Left ventricle myocardium superior (tissue), 1 donor: ENCODE data around the gene ALDH4A1. TPM values are rescaled to one million over a fixed set of nuclear protein-coding genes. Genes with fewer than 3 reads are reported as not detected.

Experiments
- ATAC-seq: fragments of 200-7000 bp; cut with Tn5 transposase; one replicate; pipeline ENCODE4 v1.9.1; 2020; ENCODE audit warnings: mild to moderate bottlenecking, moderate library complexity
- DNase-seq: peaks from one replicate; pipeline ENCODE4 v3.0.0-alpha.2; 2020
- intact Hi-C: fragments of 100-400 bp; cut with micrococcal nuclease; formaldehyde crosslinking; loops from one replicate; pipeline ENCODE4 v1.11.0; 2022
- long read RNA-seq: library from polyadenylated mRNA; unstranded; transcript quantifications from one replicate; pipeline ENCODE4 v2.0.0, GENCODE V29; 2021
- total RNA-seq: library from RNA; stranded (reverse); fragmentation: NEBNext Ultra II Directional; extraction: Animal tissue kit (Norgen Biotek cat#: 25700); gene quantifications from one replicate; pipeline ENCODE4 v1.2.1, GENCODE V29; 2021
- donor health status: DM: no; HTN: yes; CAD: no; lungs with severe emphysema.

The ALDH4A1 gene
- 27.3 TPM for total RNA-seq
- long read RNA-seq, transcript ALDH4A1-202 (15 exons, 3,363 nt) = major isoform, 11 of 35 reads
- long read RNA-seq, partial matches to known transcripts = 21 of 35 reads
- long read RNA-seq, other reads (novel, unspliced or antisense) = 0 of 35 reads

GRCh38 chr1:18902523-18903290 is at the start of gene ALDH4A1:
Gene ALDH4A1 (minus strand): TSS chr1:18902555. CDS start chr1:18902523, 32 bp downstream.
- intact Hi-C loops = loop anchor here (10.0 kb wide), 1 partner anchor 192 kb away; no protein-coding TSS in a partner anchor
- DNase-seq = peak; percentile 98

GRCh38 chr1:18951818-18952391 is 49.5 kb upstream of the ALDH4A1 start:
- DNase-seq (no peak), ATAC-seq (no peak)
- intact Hi-C loops = no loop called here

More at GRCh38 chr1:18902523-18903290, at the start of gene ALDH4A1:
- ATAC-seq = peak; percentile 97

GRCh38 chr1:18951416-18951815 is 49.1 kb upstream of the ALDH4A1 start:
- ATAC-seq (no peak), DNase-seq (peak; percentile 44)
- intact Hi-C loops = no loop called here

GRCh38 chr1:18950401-18951026 is 48.2 kb upstream of the ALDH4A1 start:
- DNase-seq (peak; percentile 74), ATAC-seq (peak; percentile 71)
- intact Hi-C loops = no loop called here

GRCh38 chr1:18949686-18950400 is 47.5 kb upstream of the ALDH4A1 start:
- intact Hi-C loops = no loop called here
- DNase-seq (peak; percentile 44), ATAC-seq (peak; percentile 46)

- peak; percentile 68 for DNase-seq
- peak; percentile 51 for ATAC-seq
- intact Hi-C loops = no loop called here
These were observed 46.7 kb upstream of the ALDH4A1 start for GRCh38 chr1:18948913-18949685.

GRCh38 chr1:18948048-18948912 is 45.9 kb upstream of the ALDH4A1 start:
- DNase-seq (no peak), ATAC-seq (no peak)
- intact Hi-C loops = no loop called here

- intact Hi-C loops = no loop called here
- ATAC-seq = no peak
These were observed 45.2 kb upstream of the ALDH4A1 start for GRCh38 chr1:18947570-18947969.

GRCh38 chr1:18946550-18947381 is 44.4 kb upstream of the ALDH4A1 start:
- intact Hi-C loops = no loop called here
- ATAC-seq (no peak), DNase-seq (no peak)

More at GRCh38 chr1:18947570-18947969, 45.2 kb upstream of the ALDH4A1 start:
- no peak for DNase-seq

GRCh38 chr1:18945401-18945849 is 43.1 kb upstream of the ALDH4A1 start:
- DNase-seq = peak; percentile 54
- ATAC-seq = peak; percentile 8
- intact Hi-C loops = no loop called here

GRCh38 chr1:18944810-18945209 is 42.5 kb upstream of the ALDH4A1 start:
- intact Hi-C loops = no loop called here

GRCh38 chr1:18943914-18944572 is 41.7 kb upstream of the ALDH4A1 start:
- intact Hi-C loops = no loop called here
- DNase-seq = no peak

More at GRCh38 chr1:18944810-18945209, 42.5 kb upstream of the ALDH4A1 start:
- ATAC-seq = peak; percentile 10
- no peak for DNase-seq

GRCh38 chr1:18943162-18943561 is 40.8 kb upstream of the ALDH4A1 start:
- ATAC-seq (no peak), DNase-seq (no peak)
- intact Hi-C loops = no loop called here

More at GRCh38 chr1:18943914-18944572, 41.7 kb upstream of the ALDH4A1 start:
- no peak for ATAC-seq

- ATAC-seq (no peak), DNase-seq (no peak)
- intact Hi-C loops = no loop called here
These were observed 40.0 kb upstream of the ALDH4A1 start for GRCh38 chr1:18942340-18942739.

- DNase-seq (no peak), ATAC-seq (peak; percentile 49)
- intact Hi-C loops = no loop called here
These were observed 39.1 kb upstream of the ALDH4A1 start for GRCh38 chr1:18941221-18942141.
